Activated CD4-positive, alpha-beta T cell treated with anti-CD3 and anti-CD28 coated beads for 4 hours (primary cell): Measurements from ENCODE around the gene MAP3K12.

Experiments used
- DNase-seq, 2 donors: peaks; one replicate each; pipeline ENCODE4 v3.0.0-alpha.2; 2020

MAP3K12 gene

GRCh38 chr12:53430116-53430515 is 69.1 kb downstream of the MAP3K12 start:
- DNase-seq = no peak
